A549 (cell line): ENCODE results near the gene ATP6AP1.

ENCODE experiments used
- CTCF ChIP-seq: fragments of >200 bp; sonication (Bioruptor Twin); formaldehyde crosslinking; IDR thresholded peaks from 3 replicates; pipeline ENCODE4 v1.5.1; 2016
- ELK1 ChIP-seq: fragments of 150-350 bp; IDR thresholded peaks from 2 replicates; pipeline ENCODE4 v1.6.1; 2014; ENCODE audit warnings: low read depth, mild to moderate bottlenecking, low read length
- EP300 ChIP-seq, 2 experiments: fragments of >200 bp; sonication (Bioruptor Twin); formaldehyde crosslinking; IDR thresholded peaks; 2 replicates in 1 of 2; 3 replicates in 1 of 2; pipeline ENCODE4 v1.6.1; 2016 to 2017
- JUN ChIP-seq, 2 experiments: fragments of >200 bp; sonication (Bioruptor Twin); formaldehyde crosslinking; IDR thresholded peaks; 2 replicates in 1 of 2; 3 replicates in 1 of 2; pipeline ENCODE4 v1.6.1; 2016 to 2017
- JUNB ChIP-seq: fragments of >200 bp; sonication (Bioruptor Twin); formaldehyde crosslinking; IDR thresholded peaks from 2 replicates; pipeline ENCODE4 v1.6.1; 2016
- KDM5A ChIP-seq: fragments of 200-600 bp; sonication (generic); IDR thresholded peaks from 2 replicates; pipeline ENCODE4 v1.6.1; 2016; ENCODE audit warnings: antibody characterized with exemption, mild to moderate bottlenecking
- MAZ ChIP-seq: fragments of 150-350 bp; IDR thresholded peaks from 2 replicates; pipeline ENCODE4 v1.6.1; 2014; ENCODE audit warnings: antibody characterized with exemption, low read depth, low read length, borderline replicate concordance
- PBX3 ChIP-seq: IDR thresholded peaks from 2 replicates; pipeline ENCODE4 v1.6.1; 2012
- POLR2A ChIP-seq: IDR thresholded peaks from 2 replicates; pipeline ENCODE4 v1.6.1; 2012; ENCODE audit warnings: mild to moderate bottlenecking, low read length
- RAD21 ChIP-seq, 2 experiments: fragments of >200 bp in 1 of 2; sonication (Bioruptor Twin) in 1 of 2; formaldehyde crosslinking in 1 of 2; IDR thresholded peaks in 1 of 2; conservative IDR thresholded peaks in 1 of 2; 2 replicates in 1 of 2; 3 replicates in 1 of 2; pipeline ENCODE4 v1.6.1; 2012 to 2018; ENCODE audit warnings: inconsistent platforms in 1 of 2
- SMC3 ChIP-seq: fragments of >200 bp; sonication (Bioruptor Twin); formaldehyde crosslinking; IDR thresholded peaks from 3 replicates; pipeline ENCODE4 v1.6.1; 2018; ENCODE audit warnings: inconsistent platforms
- USF2 ChIP-seq: fragments of 450-650 bp; IDR thresholded peaks from 2 replicates; pipeline ENCODE4 v1.6.1; 2014; ENCODE audit warnings: antibody characterized with exemption
- ZC3H11A ChIP-seq: fragments of 450-650 bp; IDR thresholded peaks from 2 replicates; pipeline ENCODE4 v1.6.1; 2014; ENCODE audit warnings: antibody characterized with exemption, mild to moderate bottlenecking

- TF ChIP-seq USF2 (no peak), JUN (IDR thresholded peaks at IDR 0.05) (no peak), POLR2A (no peak), MAZ (no peak), ZC3H11A (no peak), CTCF (no peak), ELK1 (no peak), EP300 (IDR thresholded peaks at IDR 0.05) (no peak), PBX3 (no peak), KDM5A (no peak), SMC3 (no peak), RAD21 (conservative IDR thresholded peaks at IDR 0.05 in 1 of 2, IDR thresholded peaks at IDR 0.05 in 1 of 2) (no peak), JUNB (no peak)
Observed at GRCh38 chrX:154420402-154420756, 8.1 kb upstream of the ATP6AP1 start.
